GM12801 (cell line): ENCODE results near the gene NAALADL2.

ENCODE experiments used
- CTCF ChIP-seq: IDR thresholded peaks from one replicate; pipeline ENCODE4 v1.5.1; 2011; ENCODE audit warnings: control low read depth; ENCODE audit not compliant: insufficient read length; ENCODE audit errors: extremely low read depth

Gene NAALADL2

GRCh38 chr3:175619369-175619768 is 760.2 kb downstream of the NAALADL2 start:
- no peak for TF ChIP-seq CTCF

GRCh38 chr3:175620093-175620492 is 761.0 kb downstream of the NAALADL2 start:
- no peak for TF ChIP-seq CTCF

GRCh38 chr3:175620532-175620931 is 761.4 kb downstream of the NAALADL2 start:
- no peak for TF ChIP-seq CTCF

- no peak for TF ChIP-seq CTCF
Observed at GRCh38 chr3:175640958-175641357, 781.8 kb downstream of the NAALADL2 start.

GRCh38 chr3:175646865-175647264 is 787.7 kb downstream of the NAALADL2 start:
- TF ChIP-seq CTCF: no peak

GRCh38 chr3:175648899-175649298 is 789.8 kb downstream of the NAALADL2 start:
- TF ChIP-seq CTCF: no peak

GRCh38 chr3:175651716-175652115 is 792.6 kb downstream of the NAALADL2 start:
- no peak for TF ChIP-seq CTCF

GRCh38 chr3:175655351-175655750 is 796.2 kb downstream of the NAALADL2 start:
- no peak for TF ChIP-seq CTCF
